GOT3 (cell line): ENCODE measurements around the gene BANP.
"Not testable (repeated sequence)": the region's sequence is repeated elsewhere in the genome, so short reads cannot be mapped to it uniquely, and the experiment has no call there.

Experiments used
- DNase-seq: peaks from one replicate; lab custom pipeline; 2025; ENCODE audit warnings: mixed read lengths; lab: John Stamatoyannopoulos, UW

BANP gene

DNA sequence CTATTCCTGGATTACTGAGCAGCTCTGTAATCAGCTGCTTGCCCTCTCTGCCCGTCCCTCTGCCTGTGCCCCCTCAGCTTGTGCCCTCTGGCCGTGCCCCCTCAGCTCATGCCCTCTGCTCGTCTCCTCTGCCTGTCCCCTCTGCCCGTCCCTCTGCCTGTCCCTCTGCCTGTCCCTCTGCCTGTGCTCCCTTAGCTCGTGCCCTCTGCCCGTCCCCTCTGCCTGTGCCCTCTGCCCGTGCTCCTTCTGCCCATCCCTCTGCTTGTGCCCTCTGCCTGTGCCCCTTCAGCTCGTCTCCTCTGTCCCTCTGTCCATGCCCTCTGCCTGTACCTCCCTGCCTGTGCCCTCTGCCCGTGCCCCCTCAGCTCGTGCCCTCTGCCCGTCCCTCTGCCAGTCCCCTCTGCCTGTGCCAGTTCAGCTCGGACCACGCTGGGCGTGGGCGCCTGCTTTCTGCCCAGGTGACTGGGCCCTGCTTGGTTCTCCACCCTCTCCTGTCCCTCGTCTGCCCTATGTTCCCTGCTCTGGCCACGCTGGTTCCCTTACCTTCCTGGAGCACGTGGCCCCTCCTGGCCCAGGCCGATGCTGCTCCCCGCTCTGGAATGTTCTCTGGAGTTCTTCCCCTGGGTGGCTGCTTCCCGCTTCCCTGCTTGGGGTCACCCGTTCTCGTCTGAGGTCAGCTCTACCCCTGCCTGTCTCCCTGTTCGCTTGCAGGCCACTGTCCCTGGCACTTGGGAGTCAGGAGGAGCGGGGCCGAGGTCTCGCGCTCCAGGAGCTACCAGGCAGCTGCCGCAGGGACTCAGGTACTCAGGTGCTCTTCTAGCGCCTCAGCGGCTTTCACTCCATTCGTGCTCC, 63.9 kb downstream of the BANP start:
- no peak for DNase-seq

DNA sequence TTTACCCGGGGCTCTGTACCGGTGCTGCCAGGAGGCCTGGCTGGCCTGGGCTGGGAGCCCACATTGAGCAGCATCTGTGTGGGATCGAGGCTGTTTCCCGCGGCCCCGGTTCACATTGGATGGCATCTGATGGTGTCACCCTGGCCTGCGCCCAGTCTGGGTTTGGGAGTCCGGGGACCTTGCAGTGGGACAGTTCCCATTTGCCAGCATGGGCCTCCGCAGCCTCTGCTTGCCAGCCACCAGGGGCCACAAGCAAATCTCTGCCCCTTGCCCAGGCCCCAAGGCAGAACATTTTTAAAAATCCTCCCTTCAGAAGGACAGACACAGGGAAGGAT, 64.5 kb downstream of the BANP start:
- DNase-seq: no peak

DNA sequence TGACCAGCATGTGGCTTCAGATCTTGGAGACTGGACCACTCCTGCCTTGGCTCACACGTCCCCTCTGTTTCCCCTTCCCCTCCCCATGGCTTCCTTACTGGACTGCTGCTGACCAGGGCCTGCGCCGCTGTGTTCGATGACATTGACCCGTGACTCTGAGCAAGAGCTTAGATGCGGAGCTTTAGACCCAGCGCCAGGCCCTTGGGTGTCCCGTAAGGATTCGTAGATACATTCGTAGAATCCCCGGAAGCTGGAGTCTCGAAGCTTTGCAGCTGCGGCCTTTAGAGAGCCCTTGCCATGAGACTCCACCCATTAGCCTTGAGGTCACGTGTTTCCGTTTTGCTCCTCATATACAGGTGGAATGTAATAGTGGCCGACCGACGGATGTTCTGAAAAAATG, 65.2 kb downstream of the BANP start:
- not testable (repeated sequence) for DNase-seq

DNA sequence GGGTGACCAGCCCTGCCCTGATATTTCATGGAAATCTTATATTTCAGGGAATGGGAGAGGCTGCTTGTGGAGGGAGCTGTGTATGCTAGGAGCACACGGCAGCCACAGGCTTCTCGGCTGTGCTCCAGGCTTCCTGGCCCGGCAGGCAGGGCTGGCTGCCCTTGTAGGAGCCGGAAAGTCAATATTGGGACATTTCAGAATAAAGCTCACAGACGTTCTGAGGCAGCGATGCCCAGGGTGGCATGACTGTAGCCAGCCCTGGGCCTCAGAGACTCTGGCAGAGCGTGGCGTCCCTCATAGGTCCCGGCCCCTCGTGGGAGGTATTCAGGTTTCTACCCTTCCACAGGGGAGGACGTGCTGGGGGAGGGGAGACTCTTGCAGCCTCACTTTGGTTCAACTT, 65.7 kb downstream of the BANP start:
- DNase-seq: no peak

DNA sequence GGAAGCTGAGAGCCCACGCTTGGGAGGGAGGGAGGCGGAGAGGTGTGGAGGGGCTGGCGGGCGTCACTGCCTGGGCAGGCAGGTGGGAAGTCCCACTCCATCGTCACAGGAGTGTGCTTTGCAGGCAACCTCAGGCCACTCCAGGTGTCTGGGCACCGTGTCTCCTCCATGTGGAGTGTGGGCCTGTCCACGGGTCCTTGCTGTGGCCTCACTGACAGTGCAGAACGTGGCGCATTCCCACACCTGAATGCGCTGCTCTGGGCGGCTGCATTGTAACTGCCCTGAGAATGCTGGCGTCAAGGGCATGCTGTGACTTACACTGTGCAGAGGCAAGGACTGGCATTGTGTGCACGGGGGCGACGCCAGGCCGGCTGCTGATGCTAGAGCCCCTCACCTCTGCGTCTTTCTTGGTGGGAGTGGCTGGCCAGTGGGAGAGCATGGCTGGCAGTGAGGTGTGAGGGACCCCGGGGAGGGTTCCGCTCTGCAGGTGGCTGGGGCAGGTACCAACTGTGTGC, 66.4 kb downstream of the BANP start:
- DNase-seq: no peak

DNA sequence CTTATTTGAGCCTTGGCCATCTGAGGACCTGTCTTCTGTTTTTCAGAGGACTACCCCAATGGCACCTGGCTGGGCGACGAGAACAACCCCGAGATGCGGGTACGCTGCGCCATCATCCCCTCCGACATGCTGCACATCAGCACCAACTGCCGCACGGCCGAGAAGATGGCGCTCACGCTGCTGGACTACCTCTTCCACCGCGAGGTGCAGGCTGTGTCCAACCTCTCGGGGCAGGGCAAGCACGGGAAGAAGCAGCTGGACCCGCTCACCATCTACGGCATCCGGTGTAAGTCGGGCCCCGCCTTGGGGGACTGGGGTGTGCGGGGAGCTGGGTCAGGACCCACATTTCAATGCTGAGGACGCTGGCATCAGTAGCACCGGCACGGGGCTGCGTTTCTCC, 67.1 kb downstream of the BANP start:
- not testable (repeated sequence) for DNase-seq

DNA sequence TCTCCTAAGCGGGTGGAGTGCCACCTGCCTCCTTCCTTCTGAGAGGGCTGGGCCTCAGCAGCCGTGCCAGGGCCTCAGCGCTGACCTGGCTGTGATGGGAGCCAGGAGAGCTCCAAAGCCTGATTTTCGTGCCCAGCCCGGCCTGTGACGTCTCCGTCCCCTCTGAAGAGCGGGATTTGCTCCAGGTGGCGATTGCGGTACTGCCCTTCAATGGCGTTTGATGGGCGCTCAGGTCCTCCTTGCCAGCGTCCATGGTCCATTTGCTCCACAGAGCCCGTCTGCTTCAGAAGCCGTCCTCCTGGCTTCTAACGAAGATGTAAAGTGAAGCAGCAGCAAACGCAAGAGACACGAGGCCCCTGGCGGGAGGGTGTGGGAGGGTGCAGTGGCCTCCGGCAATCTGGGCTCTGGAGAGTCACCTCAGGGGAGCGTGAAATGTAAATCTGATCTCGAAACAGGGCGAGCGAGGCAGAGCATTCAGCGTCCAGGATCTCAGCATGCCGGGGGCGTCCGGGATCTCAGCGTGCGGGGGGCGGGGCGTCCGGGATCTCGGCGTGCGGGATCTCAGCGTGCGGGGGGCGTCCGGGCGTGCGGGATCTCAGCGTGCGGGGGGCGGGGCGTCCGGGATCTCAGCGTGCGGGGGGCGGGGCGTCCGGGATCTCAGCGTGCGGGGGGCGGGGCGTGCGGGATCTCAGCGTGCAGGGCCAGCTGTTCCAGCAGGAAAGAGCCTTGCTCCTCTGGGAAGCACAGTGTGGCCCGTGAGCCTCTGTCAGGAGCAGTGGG, 68.0 kb downstream of the BANP start:
- not testable (repeated sequence) for DNase-seq

DNA sequence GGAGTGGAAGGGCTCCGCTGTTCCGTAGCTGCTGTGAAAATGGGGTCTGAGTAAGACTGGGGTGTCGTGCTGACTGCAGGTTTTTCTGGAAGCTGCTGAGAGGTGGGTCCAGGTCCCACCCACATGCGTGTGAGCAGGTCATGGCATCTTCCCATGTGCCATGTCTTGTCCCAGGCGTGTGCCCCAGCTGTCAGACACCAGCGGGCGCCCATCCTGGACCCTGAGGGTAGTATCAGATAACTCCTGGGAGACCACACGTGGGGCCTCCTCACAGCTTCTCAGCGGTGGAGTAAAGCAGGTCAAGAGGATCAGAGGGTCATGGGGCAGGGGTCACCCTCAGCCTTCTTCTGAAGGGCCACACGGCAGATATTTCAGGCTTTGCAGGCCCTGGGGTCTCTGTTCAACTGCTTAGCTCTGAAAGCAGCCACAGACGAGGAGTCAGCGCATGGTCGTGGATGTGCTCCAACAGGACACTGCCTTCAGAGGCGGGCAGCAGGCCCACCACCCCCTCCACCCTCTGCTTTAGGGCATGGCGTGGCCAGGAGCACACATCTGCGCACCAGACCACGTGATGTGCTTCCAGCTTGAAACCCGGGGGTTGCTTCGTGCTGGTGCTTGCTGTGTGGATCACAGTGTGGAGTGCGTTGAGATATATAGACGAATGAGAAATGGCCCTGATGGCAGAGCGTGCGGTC, 68.7 kb downstream of the BANP start:
- no peak for DNase-seq

DNA sequence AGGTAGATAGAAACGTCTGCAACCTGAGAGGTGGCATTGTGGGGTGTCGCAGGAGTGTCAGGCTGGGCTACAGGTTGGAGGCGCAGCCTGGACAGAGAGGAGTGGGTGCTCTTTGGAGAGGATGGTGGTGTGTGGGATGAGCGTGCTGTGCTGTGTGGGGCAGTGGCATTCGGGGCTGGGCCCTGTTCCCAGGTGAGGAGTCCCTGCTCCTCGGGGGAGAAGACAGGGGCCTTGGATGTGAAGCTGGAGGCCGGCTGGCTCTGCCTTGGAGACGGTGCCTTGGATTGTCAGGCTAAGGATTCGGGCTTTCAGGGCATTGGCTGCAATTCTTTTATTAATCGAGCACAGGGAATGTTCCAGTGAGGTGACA, 69.3 kb downstream of the BANP start:
- no peak for DNase-seq

DNA sequence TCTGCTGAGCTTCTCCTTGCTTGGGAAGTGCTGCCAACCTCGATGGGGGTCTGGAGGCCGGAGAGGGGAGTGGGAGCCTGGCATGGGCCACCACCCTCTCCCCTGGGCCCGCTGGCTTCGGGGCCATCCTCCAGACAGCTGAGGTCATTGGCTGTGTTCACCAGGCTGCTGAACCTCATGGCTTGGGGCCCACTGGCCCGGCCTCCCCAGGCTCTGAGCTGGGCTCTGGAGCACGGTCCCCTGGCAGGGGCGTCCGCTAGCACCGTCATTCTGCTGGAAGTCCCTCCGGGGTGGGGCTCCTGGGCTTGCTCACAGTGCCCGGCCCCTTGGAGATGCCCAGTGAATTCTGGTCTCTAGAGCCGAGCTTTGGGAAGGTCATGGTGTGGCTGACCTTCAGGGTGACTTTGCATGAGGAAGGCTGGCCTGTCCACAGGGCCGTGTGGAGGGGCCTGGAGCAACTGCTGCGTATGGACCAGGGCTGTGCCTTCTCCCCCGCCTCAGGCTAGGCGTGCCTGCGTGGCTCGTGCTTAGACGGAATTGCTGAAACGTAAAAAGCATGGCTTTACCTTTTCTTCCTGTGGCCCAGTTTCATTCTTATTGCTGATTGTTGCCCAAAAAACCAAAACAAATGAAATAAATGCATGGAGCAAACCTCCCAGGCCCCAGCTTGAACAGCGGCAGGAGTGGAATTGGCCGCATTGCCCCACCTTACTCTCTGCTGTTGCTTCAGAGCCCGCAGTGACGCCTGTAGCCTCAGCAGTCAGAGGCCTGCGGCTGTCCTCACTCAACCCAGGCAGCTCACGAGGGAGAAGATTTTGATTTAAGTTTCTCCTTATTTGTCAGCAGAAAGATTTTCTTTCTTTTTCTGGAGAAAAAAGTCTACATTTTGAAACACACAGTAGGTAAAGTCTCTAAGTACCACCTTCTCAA, 70.1 kb downstream of the BANP start:
- not testable (repeated sequence) for DNase-seq

DNA sequence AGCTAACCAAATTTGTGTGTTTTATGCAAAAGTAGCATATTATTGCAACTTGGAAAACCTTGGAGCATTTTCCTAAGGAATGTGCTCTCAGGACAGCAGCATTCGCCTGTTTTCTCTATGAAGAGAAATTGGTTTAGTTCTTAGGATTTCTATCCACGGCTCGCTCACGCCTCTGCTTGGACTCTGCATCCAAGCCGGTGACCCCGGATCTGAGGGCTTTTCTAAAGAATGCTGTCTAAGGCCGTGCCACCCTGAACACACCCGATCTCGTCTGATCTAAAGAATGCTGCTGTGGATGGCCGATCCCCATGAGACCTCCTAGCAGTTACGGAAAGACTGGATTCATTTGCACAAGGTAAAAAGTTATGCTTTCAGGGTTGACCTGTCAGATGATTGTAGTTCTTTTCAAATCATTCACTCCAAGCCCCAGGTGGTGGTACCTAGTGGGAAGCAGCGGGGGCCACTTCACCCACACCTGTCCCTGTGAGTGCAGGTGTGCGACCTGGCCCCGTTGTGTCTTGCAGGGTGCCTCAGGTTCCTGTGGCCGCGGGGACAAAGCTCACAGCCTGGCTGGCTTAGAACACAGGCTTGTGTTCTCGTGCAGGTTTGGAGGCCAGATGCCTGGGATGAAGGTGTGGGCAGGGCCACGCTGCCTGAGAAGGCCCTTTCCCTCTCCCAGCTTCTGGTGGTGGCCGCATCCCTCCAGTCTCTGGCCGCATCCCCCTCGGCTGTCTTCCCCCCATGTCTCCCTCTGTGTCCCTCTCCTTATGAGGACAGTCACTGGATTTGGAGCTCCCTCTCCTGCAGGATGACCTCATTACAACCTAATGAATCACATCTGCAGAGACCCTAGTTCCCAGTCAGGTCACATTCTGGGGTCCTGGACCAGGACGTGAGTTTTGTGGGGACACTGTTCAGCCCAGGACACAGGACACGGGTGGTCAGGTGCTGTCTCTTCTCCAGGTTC, 71.1 kb downstream of the BANP start:
- DNase-seq: no peak

DNA sequence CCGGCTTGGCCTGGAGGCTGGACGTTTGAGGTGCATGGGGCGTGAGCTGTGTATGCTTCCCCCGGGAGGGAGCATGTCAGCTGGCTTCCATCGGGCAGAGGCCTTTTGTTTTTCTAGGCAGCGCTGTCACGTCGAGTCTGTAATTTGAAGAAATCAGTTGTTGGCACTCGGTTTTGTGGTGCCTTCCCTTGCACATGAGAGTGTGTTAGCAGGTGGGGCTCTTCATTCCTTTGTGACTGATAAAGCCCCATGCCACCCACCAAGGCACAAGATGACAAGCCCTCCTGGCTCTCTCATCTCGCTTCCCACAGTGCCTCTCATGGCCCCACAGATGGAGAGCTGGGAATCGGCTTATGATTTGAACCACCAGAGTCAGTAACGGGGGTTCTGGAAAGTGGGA, 72.1 kb downstream of the BANP start:
- no peak for DNase-seq

DNA sequence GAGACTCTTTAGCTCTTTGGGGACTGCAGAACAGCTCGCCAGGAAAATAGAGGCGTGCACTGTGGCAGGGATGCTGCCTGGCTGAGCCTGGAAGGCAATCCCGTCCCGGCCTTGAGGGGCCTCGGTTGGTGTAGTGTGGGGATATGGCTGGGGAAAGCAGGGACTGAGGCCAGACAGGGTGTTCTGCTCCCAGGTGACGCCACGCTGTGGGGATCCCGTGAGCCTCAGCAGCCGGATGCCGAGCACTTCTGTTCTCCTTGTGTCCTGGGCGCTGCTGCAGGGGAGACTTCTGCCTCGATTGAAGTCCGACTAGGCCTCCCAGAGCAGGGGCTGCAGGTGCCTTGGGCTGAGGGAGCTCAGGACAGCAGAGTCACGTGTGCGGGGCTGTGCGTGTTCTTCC, 72.6 kb downstream of the BANP start:
- no peak for DNase-seq

DNA sequence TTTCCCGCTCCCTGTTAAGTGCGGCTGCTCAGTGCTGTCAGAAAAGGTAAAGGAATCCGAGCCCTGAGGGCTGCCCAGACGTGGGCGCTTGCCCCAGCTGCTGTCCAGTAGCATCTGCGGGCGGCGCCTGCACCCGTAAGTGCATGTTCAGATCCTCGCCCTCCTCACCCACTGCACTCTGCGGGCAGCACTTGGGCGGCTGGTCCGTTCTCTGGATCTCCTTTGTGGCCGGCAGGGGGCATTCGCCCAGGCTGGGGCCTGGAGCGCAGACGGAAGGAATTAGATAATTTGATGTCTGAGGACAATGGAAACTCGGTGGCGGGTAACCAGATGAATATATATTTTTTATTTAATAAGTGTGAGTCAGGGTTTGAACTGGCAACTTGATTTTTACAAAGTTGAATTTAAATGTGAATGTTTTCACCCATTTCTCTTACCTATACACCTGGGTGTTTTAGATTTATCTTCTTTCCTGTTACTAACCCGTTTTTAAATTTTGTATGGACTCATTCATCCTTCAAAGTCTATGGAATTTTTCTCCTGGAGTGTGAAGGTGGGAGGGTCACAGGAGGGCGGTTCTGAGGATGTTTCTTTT, 73.4 kb downstream of the BANP start:
- not testable (repeated sequence) for DNase-seq

DNA sequence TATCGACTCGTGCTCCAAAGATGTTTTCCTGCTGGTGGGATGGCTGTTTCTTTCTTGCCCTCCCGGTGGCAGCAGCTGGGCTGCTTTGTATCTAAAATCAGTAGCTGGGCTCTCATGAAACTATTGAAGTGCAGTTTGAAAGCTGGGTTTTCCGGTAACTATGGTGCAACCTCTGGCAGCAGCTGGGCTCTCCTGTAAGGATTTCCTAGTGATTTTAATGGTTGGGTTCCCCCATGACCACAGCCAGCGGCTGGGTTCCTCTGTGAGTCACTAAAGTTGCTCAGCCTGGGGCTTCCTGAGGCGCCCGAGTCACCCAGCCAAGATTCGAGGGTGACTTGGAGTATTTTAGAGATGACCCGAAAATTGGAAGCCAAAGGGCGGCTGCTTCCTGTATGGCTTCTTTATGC, 73.9 kb downstream of the BANP start:
- DNase-seq: not testable (repeated sequence)

DNA sequence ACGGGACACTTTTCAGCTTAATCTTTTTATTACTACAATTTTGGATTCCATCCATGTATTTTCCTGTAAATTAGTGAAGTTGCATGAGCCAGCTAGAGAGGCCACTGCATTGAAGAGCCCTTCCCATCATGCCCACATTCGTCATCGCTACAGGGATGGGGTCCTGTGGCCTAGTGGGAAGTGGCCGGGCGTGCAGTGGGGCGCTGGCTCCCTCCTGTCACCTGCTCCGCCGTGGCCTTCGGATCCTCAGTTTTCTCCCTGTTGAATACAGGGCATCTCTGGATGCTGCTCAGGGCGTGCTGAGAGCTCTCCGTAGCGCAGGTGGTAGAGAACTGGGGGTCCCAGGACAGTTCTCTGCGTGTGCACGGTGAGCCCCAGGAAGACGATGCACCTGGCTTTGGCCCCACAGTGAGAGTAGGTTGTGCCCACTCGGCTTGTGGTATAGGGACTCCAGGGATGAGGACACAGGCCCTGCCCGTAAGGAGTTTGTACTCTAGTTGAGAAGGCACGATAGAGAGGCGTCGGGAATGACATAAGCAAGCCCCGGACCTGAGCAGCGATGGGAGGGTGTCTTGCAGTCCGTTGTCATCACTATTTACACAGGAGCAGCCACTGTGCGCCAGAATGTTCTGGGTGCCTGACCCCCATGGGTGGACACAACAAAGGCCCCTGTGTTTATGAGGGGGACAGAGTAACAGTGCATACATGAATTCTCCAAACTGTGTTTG, 74.8 kb downstream of the BANP start:
- DNase-seq: not testable (repeated sequence)

DNA sequence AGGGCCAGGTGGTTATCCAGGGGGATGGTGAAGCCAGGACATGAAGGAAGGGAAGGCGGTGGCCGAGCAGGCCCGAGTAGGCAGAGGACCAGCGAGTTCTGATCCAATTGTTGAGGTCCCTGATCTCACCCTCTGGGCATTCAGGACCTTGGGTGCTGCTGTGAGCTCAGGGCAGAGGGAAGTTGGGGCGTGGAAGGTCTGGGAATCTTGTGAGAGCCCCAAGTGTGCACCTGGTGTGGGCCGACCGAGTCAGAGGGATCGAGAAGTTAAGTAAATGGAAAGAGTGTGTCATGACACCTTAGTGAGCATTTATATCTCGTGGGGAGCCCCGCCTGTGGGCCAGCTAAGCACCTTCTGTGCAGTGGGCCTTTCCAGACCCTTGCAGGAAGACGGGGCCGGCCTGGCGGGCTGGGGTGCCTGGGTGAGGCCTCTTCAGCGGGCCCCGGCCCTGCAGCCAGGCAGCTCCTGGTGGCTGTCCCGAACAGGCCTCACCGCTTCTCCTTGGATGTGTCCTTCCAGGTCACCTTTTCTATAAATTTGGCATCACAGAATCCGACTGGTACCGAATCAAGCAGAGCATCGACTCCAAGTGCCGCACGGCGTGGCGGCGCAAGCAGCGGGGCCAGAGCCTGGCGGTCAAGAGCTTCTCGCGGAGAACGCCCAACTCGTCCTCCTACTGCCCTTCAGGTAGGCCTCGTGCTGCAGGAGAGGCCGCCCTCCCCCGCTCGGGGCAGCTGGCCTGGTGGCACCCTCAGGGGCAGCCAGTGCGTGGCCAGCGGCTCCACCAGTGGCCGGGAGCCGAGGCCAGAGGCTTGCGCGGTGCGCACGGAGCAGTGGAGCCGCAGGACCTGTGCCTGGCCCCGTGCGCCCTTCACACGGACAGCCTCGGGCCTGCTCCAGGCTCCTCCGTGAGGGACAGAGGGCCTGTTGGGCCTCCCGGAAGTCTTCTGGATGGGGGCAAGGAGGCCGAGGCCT, 76.0 kb downstream of the BANP start:
- no peak for DNase-seq
